Heart left ventricle (tissue), 16 donors: Measurements from ENCODE around the gene UBE2C. TPM values are rescaled to one million over a fixed set of nuclear protein-coding genes. Genes with fewer than 3 reads are reported as not detected.
A peak's percentile ranks its signal among the peaks of the same experiment; 100 is the strongest.

ENCODE experiments used
- ATAC-seq, 4 donors: fragments of 200-7000 bp; cut with Tn5 transposase; one replicate each; pipeline ENCODE4 v1.9.1; 2020 to 2022; ENCODE audit warnings: moderate library complexity in 4 of 4, mild to moderate bottlenecking in 3 of 4, moderate number of reproducible peaks in 1 of 4
- DNase-seq, 5 donors: peaks; one replicate each; pipeline ENCODE4 v3.0.0-alpha.2; 2020
- H3K27ac ChIP-seq, 12 donors: fragments of 200-600 bp; sonication (generic) in 4 of 12; one replicate each; pipeline versions ENCODE4 v1.5.0 to v1.8.0; 2016 to 2022; ENCODE audit warnings: mild to moderate bottlenecking in 2 of 12
- H3K27me3 ChIP-seq, 9 donors: fragments of 200-600 bp; sonication (generic) in 2 of 9; one replicate each; pipeline versions ENCODE4 v1.5.1 to v1.8.0; 2016 to 2022; ENCODE audit warnings: mild to moderate bottlenecking in 3 of 9
- H3K36me3 ChIP-seq, 9 donors: fragments of 200-600 bp; sonication (generic) in 2 of 9; one replicate each; pipeline versions ENCODE4 v1.5.0 to v1.8.0; 2018 to 2022; ENCODE audit warnings: mild to moderate bottlenecking in 2 of 9
- H3K4me1 ChIP-seq, 12 donors: fragments of 200-600 bp; sonication (generic) in 4 of 12; one replicate each; pipeline versions ENCODE4 v1.5.0 to v1.8.0; 2016 to 2022; ENCODE audit warnings: mild to moderate bottlenecking in 3 of 12
- H3K4me3 ChIP-seq, 12 donors: fragments of 200-600 bp; sonication (generic) in 4 of 12; one replicate each; pipeline versions ENCODE4 v1.5.0 to v1.8.0; 2017 to 2022; ENCODE audit warnings: mild to moderate bottlenecking in 9 of 12, moderate library complexity in 4 of 12
- H3K9me3 ChIP-seq, 12 donors: fragments of 200-600 bp; sonication (generic) in 4 of 12; one replicate each; pipeline versions ENCODE4 v1.5.0 to v1.8.0; 2016 to 2022; ENCODE audit warnings: mild to moderate bottlenecking in 1 of 12
- CTCF ChIP-seq, 12 donors: fragments of 200-600 bp; sonication (generic) in 4 of 12; IDR thresholded peaks; one replicate each; pipeline versions ENCODE4 v1.5.0 to v1.8.0; 2018 to 2022; ENCODE audit warnings: antibody characterized with exemption in 12 of 12, mild to moderate bottlenecking in 5 of 12
- POLR2A ChIP-seq, 2 donors: fragments of 450-650 bp; IDR thresholded peaks; one replicate each; pipeline ENCODE4 v1.6.1; 2017; ENCODE audit warnings: antibody characterized with exemption in 2 of 2, mild to moderate bottlenecking in 2 of 2, moderate library complexity in 2 of 2
- WGBS, 4 donors: extraction: QIAGEN DNeasy Blood & Tissue Kit in 2 of 4; methylation state at CpG; one replicate each; pipeline versions ENCODE4 v1.1.5 to v1.1.7; 2013 to 2018; 5-methylcytosine and 5-hydroxymethylcytosine counted together
- intact Hi-C, 10 donors: fragments of 100-400 bp; cut with DNase I; formaldehyde crosslinking; loops; one replicate each; pipeline versions ENCODE4 v1.11.1 to v1.14.2; 2022
- polyA plus RNA-seq, 2 donors: library from polyadenylated mRNA; stranded (reverse); fragments of 200-250 nt; gene quantifications; one replicate each; pipeline ENCODE4 v1.2.3, GENCODE V29; 2013
- total RNA-seq, 9 donors: library from RNA; depleted of rRNA in 2 of 9; stranded (reverse); fragments of >200 nt in 2 of 9; fragmentation: NEBNext Ultra II Directional in 3 of 9; extraction: Animal tissue kit (Norgen Biotek cat#: 25700) in 3 of 9; gene quantifications; one replicate each; pipeline versions ENCODE4 v1.1.0 to v1.2.4, GENCODE V29; 2016 to 2023
- donor health status: ischemic (EF 13 %, LVEDD 7.1; RV severe dilation, severe dysfunction).
- donor health status: healthy with polysubstance abuse.
- donor health status: DM: no; HTN: yes; CAD: no.
- donor health status: DM: no; HTN: no; CAD: no.
- donor health status: ischemic (EF 25% LVEDD 6.9; RV normal size, moderate dysfunction).
- donor health status: ischemic (EF 25% LVEDD 5.7; RV mildly dilated, moderate dysfunction).
- donor health status: healthy.
- donor health status: DM: yes; HTN: yes; CAD: no.
- donor health status: ischemic (EF 35%, LVEDD 5.7; RV mildly dilated, moderate dysfunction).
- donor health status: nonischemic (EF 11% LVEDD 7.7; RV severe dilation, severe dysfunction).
- donor health status: DM: yes; HTN: yes; CAD: no.
- donor health status: PGD.
- donor health status: ischemic (EF 29% LVEDD 5.4; RV normal size, mild dysfunction).
- donor health status: nonischemic (EF 23%, LVEDD 6.1; RV moderate dilation, normal function).

UBE2C gene
- total and polyA plus RNA-seq, 11 donors: 0.32 to 16.9 (median 1.5) TPM; not detected in 5

DNA sequence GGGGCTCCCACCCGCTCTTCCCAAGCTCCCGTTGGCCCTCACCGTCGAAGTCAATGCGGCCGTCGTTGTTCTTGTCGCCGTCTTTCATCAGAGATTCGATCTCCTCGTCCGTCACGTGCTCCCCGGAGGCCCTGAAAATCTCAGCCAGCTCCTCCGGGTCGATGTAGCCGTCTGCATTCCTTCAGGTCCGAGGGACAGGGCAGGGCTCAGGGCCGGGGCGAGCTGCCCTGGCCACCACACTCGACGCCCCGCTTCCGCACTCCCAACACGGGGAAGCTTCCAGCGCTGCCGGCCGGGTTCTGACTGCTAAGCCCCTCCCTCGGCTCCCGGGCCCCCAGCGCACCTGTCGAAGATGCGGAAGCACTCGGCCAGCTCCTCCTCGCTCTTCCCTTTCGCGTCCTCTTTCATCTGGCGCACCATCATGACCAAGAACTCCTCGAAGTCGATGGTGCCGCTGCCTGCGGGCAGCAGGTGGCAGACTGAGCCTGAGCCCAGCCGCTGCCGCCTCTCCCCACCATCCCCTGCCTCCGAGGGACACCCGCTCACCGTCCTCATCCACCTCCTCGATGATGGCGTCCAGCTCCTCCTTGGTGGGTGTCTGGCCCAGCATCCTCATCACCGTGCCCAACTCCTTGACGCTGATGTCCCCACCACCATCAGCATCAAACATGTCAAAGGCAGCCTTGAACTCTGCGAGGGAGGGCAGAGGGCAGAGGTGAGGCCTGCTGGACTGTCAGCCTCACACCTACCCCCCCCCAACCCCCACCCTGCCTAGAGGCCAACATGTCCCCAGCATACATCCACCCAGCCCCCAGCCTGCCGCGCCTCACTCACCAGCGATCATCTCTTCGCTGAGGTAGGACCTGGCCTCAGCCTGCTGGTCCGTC, 11.7 kb downstream of the UBE2C start:
- WGBS, 4 donors: 17 to 21% (median 19%) methylated on average over 53 to 57 of the region's 57 CpGs
- H3K9me3 ChIP-seq: no peaks in the 10 kb centered on the region
- H3K4me3 ChIP-seq: peak overlapping the region in 7 of 12 donors; percentile 3 to 28 (median 21)
- H3K27ac ChIP-seq: no peak overlapping the region
- DNase-seq: peak in 3 of 5 donors; percentile 44 to 73 (median 53)
- peaks cover 0 to 38% (median 24%) of the 10 kb centered on the region in 12 donors for H3K4me1 ChIP-seq
- no peaks in the 10 kb centered on the region for H3K36me3 ChIP-seq
- intact Hi-C loops: loop anchor here in 4 of 10 donors (10.0 kb wide), 1 partner anchor 141 kb away; no protein-coding TSS in a partner anchor
- no peak for TF ChIP-seq POLR2A (IDR thresholded peaks at IDR 0.05)
- TF ChIP-seq CTCF (IDR thresholded peaks at IDR 0.05): peak; percentile 18 to 59 (median 42)
- ATAC-seq: peak in 3 of 4 donors; percentile 63 to 72 (median 67)
- peaks cover 2 to 30% (median 19%) of the 10 kb centered on the region in 9 donors for H3K27me3 ChIP-seq

DNA sequence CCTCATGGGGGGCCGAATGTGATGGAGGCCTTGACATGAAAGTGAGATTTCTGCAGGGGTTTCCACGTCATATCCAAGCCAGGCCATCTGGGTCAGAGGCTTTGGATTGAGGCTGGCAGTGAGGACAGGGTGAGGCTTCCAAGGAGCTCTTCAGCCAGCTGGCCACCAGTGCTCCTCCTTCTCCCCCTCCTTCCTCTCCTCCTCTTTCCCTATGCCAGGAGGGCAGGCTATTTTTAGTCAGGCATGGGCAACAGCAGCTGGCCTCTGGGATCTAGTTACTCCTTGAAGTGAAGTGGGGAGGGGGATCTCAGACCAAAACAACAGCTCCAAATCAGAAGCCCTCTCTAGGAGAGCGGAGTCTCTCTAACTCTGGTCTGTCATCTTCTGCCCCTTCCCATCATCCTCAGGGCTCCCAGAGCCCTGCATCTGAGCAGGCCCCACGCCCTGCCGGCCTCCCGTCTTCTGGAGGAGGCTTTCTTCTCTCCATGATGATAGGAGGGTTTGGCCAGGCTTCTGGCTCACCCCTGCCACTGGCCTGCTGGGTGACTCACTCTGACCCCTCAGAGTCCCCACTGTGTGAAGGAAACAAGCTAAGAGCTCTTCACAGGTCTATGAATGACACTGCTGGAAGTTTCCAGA, 14.1 kb downstream of the UBE2C start:
- WGBS, 4 donors: 54 to 72% (median 62%) methylated on average over 6 of the region's 6 CpGs
- Histone ChIP-seq H3K27me3 (peaks cover 0 to 30% (median 19%) of the 10 kb centered on the region in 9 donors), H3K4me1 (peaks cover 0 to 38% (median 24%) of the 10 kb centered on the region in 12 donors), H3K4me3 (no peak overlapping the region), H3K27ac (peak overlapping the region in 10 of 12 donors; percentile 14 to 74 (median 56)), H3K36me3 (no peaks in the 10 kb centered on the region), H3K9me3 (no peaks in the 10 kb centered on the region)
- ATAC-seq: peak; percentile 47 to 83 (median 75)
- TF ChIP-seq POLR2A (IDR thresholded peaks at IDR 0.05) (no peak), CTCF (IDR thresholded peaks at IDR 0.05) (no peak)
- intact Hi-C loops: loop anchor here in 5 of 10 donors (5.0 to 10.0 kb wide), 2 partner anchors 131 to 138 kb away; no protein-coding TSS in a partner anchor
- DNase-seq: peak in 2 of 5 donors; percentile 54 to 61

DNA sequence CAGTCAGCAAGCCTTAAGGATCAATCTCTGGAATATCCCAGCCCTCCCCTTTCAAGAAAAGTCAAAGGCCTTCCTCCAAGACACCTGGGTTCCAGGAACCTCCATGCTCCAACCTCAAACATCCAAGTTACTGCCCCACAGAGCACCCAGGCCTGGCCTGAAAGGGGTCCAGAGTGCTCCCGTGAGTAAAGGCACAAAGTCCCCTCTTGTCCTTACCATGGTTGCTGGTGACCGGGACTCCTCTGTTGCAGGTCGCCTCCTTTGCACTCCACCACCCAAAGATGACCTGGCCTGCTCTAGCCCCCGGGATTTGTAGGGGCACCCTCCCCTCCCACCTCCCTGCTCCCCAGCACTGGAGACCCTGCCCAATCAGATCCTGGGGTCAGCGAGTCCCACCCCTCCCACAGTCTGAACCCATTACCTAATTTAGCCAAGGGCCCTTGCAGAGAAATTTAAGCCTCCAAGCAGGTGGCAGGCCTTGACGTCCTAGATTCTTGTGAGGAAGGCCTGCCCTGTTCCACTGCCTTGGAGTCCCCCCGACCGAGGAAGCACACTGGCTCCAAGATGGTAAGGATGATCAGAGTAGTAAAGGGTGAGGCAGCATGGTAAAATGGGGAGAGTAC, 14.7 kb downstream of the UBE2C start, which contains the start of gene TNNC2:
Gene TNNC2 (minus strand): TSS at position 283 of the 623 bp plus-strand sequence. CDS start 64 bp downstream, at position 219.
- no peak within 1 kb of the TSS for H3K4me3 ChIP-seq
- H3K9me3 ChIP-seq: no peaks in the 10 kb centered on the region
- peaks cover 0 to 38% (median 24%) of the 10 kb centered on the region in 12 donors for H3K4me1 ChIP-seq
- peak within 1 kb of the TSS in 10 of 12 donors; percentile 14 to 74 (median 56) for H3K27ac ChIP-seq
- WGBS, 4 donors: 86 to 89% (median 88%) methylated on average over 7 to 8 of the region's 8 CpGs
- ATAC-seq (no peak), DNase-seq (no peak)
- intact Hi-C loops: loop anchor here in 5 of 10 donors (5.0 to 10.0 kb wide), 2 partner anchors 130 to 138 kb away; no protein-coding TSS in a partner anchor
- TF ChIP-seq POLR2A (IDR thresholded peaks at IDR 0.05): no peak
- no peak for TF ChIP-seq CTCF (IDR thresholded peaks at IDR 0.05)
- H3K36me3 ChIP-seq: no peaks in the 10 kb centered on the region
- peaks cover 0 to 24% (median 19%) of the 10 kb centered on the region in 9 donors for H3K27me3 ChIP-seq
